D721Med (cell line): ENCODE data around the gene TMEM187.
"Not testable (repeated sequence)": the region's sequence is repeated elsewhere in the genome, so short reads cannot be mapped to it uniquely, and the experiment has no call there.

ENCODE experiments used
- DNase-seq: peaks from one replicate; pipeline ENCODE4 v3.0.0; 2011; ENCODE audit warnings: low spot score; ENCODE audit not compliant: insufficient read length
- FAIRE-seq: peaks from 2 replicates; lab custom pipeline; 2011; peaks lifted over from hg19 to GRCh38; lab: Jason Lieb, UNC
- TF ChIP-seq, protein P1 (sequence below): IDR thresholded peaks from 2 replicates; pipeline ENCODE4 v1.5.1; 2012; ENCODE audit warnings: mild to moderate bottlenecking, control low read depth; ENCODE audit not compliant: insufficient read depth; ENCODE audit errors: missing control alignments

TMEM187 gene

GRCh38 chrX:153973127-153974002 lies 811 bp downstream of the TMEM187 start:
- FAIRE-seq (no peak), DNase-seq (no peak)

DNA sequence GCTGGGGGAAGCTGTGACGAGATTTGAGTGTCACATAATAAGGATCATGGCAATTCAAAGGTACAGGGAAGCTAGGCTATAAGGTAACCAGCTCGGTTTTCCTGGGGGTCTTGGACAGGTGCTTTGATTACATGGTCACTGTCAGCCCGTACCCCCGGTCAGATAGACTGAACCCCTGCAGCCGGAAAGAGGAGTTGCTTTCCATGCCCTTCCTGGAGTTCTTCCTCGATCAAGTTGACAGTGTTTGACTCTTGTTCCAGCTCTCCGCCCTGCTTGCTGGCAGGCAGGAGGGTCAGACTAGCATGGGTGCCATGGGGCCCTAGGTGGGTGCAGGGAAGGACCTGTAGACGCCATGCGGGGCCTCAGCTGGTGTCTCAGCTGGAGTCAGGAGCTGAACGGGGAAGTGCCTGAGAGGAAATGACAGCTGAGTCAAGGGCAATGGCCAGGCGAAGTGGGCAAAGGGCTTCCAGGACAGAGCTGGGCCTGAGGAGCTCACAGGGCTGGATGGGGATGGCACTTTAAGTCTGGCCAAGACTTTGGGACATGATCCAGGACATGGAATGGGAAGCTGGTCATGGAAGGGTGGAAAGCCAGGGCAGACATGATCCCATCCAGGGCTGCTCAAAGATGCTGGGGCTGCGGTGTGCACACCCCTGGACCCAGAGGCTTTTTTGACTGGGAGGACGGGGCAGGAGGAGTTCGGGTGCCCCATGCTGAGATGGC lies 1.6 kb downstream of the TMEM187 start:
- TF ChIP-seq, protein P1, sequence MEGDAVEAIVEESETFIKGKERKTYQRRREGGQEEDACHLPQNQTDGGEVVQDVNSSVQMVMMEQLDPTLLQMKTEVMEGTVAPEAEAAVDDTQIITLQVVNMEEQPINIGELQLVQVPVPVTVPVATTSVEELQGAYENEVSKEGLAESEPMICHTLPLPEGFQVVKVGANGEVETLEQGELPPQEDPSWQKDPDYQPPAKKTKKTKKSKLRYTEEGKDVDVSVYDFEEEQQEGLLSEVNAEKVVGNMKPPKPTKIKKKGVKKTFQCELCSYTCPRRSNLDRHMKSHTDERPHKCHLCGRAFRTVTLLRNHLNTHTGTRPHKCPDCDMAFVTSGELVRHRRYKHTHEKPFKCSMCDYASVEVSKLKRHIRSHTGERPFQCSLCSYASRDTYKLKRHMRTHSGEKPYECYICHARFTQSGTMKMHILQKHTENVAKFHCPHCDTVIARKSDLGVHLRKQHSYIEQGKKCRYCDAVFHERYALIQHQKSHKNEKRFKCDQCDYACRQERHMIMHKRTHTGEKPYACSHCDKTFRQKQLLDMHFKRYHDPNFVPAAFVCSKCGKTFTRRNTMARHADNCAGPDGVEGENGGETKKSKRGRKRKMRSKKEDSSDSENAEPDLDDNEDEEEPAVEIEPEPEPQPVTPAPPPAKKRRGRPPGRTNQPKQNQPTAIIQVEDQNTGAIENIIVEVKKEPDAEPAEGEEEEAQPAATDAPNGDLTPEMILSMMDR = no peak
- FAIRE-seq (no peak), DNase-seq (no peak)

More at GRCh38 chrX:153973127-153974002, 811 bp downstream of the TMEM187 start:
- TF ChIP-seq, protein P1 = no peak

DNA sequence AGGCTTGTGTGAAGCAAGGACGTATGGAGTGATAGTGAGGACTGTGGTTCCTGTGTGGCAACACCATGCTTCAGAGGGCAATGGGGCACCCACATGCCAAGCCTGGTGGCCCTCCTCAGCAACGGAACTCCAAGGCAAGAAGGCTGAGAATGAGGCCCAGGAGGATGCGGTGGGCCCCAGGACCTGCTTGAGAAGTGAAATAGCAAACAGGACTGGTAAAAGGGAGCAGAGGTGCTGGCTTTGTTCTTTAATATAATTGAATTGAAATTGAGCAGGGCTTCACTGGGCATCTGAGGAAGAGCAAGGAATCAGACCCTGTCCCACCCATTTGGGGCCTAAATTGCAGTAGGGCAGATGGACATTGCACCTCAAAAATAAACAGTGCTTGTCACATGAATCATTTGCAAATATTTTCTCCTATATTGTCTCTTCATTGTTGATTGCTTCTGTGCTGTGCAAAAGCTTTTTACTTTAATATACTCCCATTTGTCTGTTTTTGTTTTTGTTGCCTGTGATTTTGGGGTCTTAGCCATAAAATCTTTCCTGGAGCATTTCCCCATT lies 2.3 kb downstream of the TMEM187 start:
- DNase-seq (no peak), FAIRE-seq (no peak)
- TF ChIP-seq, protein P1 = no peak

- not testable (repeated sequence) for DNase-seq, FAIRE-seq
Measured at GRCh38 chrX:153980394-153980793, 7.8 kb downstream of the TMEM187 start.

DNA sequence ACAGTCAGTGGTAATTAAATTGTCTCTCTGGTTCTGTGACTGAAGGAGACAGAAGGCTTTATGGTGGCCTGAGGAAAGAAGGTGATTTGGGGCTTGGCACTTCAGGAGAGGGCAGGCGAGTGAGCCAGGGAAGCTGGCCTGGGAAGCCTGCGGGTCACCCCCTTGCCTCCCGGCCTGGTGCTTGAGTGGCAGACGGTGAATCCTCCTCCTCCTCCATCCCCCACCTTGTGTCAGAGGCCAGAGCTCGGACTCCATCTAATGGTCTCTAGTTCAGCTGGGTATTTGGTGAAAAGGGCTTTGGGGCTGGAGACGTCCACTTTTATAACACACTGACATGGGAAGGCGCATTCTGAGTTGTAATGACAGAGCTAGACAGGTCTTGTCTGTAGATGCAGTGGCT lies 8.7 kb downstream of the TMEM187 start:
- DNase-seq (no peak), FAIRE-seq (no peak)
- TF ChIP-seq, protein P1 = no peak

GRCh38 chrX:153981771-153982533 lies 9.4 kb downstream of the TMEM187 start:
- TF ChIP-seq, protein P1 = no peak
- DNase-seq = no peak
- no peak for FAIRE-seq

DNA sequence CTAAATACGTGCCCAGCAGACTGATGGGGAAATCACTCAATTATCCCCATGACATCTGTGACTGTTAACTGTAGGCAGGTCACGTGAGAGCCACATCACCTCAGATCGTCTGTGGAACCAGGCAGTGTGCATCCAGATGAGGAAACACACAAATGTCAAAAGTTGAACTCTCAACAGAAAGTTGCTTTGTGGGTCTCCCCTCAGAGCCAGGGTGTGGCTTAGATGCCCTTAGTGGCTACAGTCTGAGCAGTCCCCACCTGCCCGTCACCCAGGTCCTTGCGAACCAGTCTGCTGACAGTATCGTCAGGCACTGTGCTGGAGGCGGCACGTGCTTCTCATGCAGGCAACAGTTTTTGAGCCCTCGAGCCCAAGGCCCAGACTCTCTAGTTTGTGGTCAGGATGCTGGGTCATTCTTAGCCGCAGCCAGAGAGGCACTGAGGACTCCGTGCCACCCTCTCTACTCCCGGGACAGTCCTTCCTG lies 10.8 kb downstream of the TMEM187 start:
- TF ChIP-seq, protein P1 = no peak
- FAIRE-seq (no peak), DNase-seq (no peak)
